Large intestine (tissue), 3 donors: ENCODE data around the gene ICAM2. TPM values are rescaled to one million over a fixed set of nuclear protein-coding genes. Genes with fewer than 3 reads are reported as not detected.

Experiments
- DNase-seq, 2 donors: peaks; one replicate each; pipeline versions ENCODE4 v3.0.0 to v3.0.0-alpha.2; 2013
- H3K27ac ChIP-seq: one replicate; pipeline ENCODE4 v1.5.1; 2013; ENCODE audit warnings: low read length
- H3K27me3 ChIP-seq: 2 replicates; pipeline ENCODE4 v1.6.1; 2013; ENCODE audit warnings: low read length; ENCODE audit not compliant: control insufficient read depth, insufficient read depth
- H3K36me3 ChIP-seq: 2 replicates; pipeline ENCODE4 v1.6.1; 2013; ENCODE audit warnings: low read length; ENCODE audit not compliant: control insufficient read depth, insufficient read depth
- H3K4me1 ChIP-seq: one replicate; pipeline ENCODE4 v1.6.1; 2013; ENCODE audit warnings: low read length; ENCODE audit not compliant: control insufficient read depth, insufficient read depth
- H3K4me3 ChIP-seq: one replicate; pipeline ENCODE4 v1.5.1; 2013; ENCODE audit warnings: low read length
- H3K9me3 ChIP-seq: one replicate; pipeline ENCODE4 v1.6.1; 2013; ENCODE audit warnings: mild to moderate bottlenecking, low read depth, low read length, moderate library complexity; ENCODE audit not compliant: control insufficient read depth
- WGBS: methylation state at CpG from one replicate; pipeline ENCODE4 v1.1.5; 2013; ENCODE audit warnings: low lambda C conversion rate; ENCODE audit not compliant: insufficient coverage; 5-methylcytosine and 5-hydroxymethylcytosine counted together
- polyA plus RNA-seq: library from polyadenylated mRNA; unstranded; fragments of 120-200 nt; gene quantifications from one replicate; pipeline ENCODE4 v1.2.1, GENCODE V29; 2013

Gene ICAM2
- polyA plus RNA-seq, 1 donor: 15.1 TPM

DNA sequence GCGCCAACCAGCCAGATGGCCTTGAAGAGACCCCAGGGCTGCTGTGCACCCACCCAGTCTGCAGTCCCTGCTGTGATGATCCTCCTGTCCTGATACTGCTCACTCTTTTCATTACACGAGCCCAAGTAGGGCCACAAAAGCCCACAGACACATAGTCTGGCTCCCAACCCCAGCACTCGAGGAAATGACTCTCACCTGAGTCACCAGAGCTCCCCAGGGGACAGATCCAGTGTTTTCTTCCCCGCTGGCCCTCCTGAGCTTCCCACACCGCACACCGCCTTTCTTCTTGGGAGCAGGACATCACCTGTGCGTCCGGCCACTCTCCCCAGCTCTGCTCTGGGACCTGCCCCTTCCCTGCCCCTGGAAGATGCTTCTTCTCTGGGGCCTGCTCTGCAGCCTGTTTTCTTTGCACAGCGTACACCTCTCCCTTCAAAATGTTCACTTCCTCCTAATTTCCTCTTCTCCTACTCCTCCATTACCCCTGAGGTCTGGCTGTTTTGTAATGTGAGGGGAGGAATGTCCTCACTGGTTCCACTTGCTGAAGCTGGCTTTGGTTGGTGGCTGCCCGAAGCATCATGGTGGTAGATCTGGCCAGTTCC lies 45.7 kb downstream of the ICAM2 start:
- Histone ChIP-seq H3K27me3 (no peaks in the 10 kb centered on the region), H3K36me3 (no peaks in the 10 kb centered on the region), H3K27ac (no peak overlapping the region), H3K4me1 (no peaks in the 10 kb centered on the region), H3K4me3 (no peak overlapping the region), H3K9me3 (no peaks in the 10 kb centered on the region)
- DNase-seq: no peak
- 60% methylated on average over 2 of the region's 10 CpGs for WGBS

DNA sequence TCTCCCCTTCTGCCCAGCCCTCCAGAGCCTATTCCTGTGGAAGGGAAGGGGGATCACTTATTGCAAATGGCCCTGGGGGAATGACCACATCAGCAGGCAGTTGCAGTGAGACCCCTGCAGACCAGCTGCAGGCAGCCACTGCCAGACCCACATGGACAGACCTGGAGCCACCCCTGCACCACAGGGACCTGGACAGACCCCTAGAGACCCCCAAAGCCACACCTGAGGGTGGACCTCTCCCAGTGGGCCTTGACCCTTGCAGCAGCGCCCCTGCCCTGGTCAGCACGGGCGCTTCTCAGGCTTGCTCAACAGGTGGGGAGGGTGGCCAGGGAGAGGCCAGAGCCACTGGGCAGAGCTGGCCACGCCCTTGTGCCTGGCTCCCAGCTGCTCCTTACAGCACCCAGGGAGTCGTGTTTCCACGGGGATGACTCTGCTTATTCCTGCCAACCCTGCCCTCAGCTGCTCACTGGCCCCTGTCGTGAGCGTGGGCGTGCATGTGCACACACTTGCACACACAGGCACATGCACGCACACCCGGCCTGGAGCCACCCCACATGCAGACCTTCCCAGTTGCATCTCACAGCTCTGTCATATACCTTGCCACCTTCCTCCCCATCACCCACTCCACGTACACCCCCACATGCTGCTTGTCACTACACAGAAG lies 46.4 kb downstream of the ICAM2 start:
- WGBS: no CpG with 5 or more reads among the region's 12 CpGs
- Histone ChIP-seq H3K27me3 (no peaks in the 10 kb centered on the region), H3K9me3 (no peaks in the 10 kb centered on the region), H3K4me1 (no peaks in the 10 kb centered on the region), H3K36me3 (no peaks in the 10 kb centered on the region), H3K27ac (no peak overlapping the region), H3K4me3 (no peak overlapping the region)
- no peak for DNase-seq

DNA sequence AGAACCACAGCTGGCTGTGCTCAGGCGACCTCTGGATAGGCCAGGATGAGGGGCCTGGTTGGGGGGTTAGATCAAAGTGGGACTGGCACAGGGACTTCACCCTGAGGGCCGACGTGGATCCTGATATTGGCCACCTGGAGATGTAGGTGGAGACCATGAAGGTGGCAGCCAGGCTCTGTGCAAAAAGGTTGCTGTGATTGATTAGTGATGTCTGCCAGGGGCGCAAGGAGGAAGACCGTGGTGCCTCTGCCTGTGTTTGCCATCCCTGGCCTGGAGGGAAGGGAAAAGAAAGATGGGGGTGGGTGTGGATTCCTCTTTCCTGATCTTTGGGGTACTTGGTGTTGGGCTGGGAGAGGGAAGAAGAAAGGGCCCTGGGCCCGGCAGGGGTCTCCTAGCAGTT lies 47.2 kb downstream of the ICAM2 start:
- H3K4me3 ChIP-seq: no peak overlapping the region
- H3K27me3 ChIP-seq: no peaks in the 10 kb centered on the region
- WGBS: no CpG with 5 or more reads among the region's 6 CpGs
- DNase-seq: no peak
- no peak overlapping the region for H3K27ac ChIP-seq
- no peaks in the 10 kb centered on the region for H3K36me3 ChIP-seq
- no peaks in the 10 kb centered on the region for H3K4me1 ChIP-seq
- no peaks in the 10 kb centered on the region for H3K9me3 ChIP-seq

DNA sequence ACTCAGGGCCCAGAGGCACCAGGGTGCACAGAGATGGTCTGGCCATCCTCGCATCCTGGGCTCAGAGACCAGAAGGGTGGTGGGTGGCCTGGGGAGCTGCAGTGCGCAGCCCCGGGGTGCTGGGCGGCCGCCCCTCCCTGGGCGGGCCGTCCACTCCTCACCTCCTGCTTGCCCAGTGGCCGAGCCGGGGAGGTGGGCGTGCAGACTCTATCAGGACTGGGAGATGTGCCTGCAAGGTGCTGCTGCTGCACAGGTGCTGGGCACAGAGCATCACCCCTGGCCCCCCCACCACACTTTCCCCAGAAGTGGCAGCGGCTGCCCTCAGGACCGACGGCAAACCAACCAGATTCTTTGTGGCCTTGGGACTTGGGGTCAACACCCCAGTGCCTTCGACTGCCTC lies 47.6 kb downstream of the ICAM2 start, which contains the start of gene SCN4A:
SCN4A (minus strand) TSS at position 123 of the 400 bp plus-strand sequence; CDS start at position 46, 77 bp downstream.
- no peak for DNase-seq
- Histone ChIP-seq H3K4me3 (no peak within 1 kb of the TSS), H3K36me3 (no peaks in the 10 kb centered on the region), H3K27me3 (no peaks in the 10 kb centered on the region), H3K9me3 (no peaks in the 10 kb centered on the region), H3K4me1 (no peaks in the 10 kb centered on the region), H3K27ac (no peak within 1 kb of the TSS)
- no CpG with 5 or more reads among the region's 14 CpGs for WGBS

DNA sequence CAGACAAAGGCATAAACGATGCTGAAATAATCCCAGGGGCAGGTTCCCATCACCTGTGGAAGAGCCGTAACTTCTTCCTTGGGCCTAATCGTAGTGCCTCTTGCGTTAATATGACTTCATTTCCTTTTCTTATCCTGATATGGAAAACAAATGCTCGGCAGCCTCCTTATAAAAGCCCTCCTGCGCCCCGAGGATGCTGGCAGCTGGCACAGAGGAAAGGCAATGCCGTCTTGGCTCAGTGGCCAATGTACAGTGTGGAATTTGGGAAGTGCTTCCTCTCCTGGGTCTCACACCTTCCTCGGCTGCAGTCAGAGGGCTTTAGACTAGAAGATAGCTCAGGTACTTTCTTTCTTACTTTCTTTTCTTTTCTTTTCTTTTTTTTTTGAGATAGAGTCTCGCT lies 51.2 kb downstream of the ICAM2 start:
- DNase-seq: no peak
- Histone ChIP-seq H3K27me3 (no peaks in the 10 kb centered on the region), H3K9me3 (no peaks in the 10 kb centered on the region), H3K4me3 (no peak overlapping the region), H3K27ac (no peak overlapping the region), H3K4me1 (no peaks in the 10 kb centered on the region), H3K36me3 (no peaks in the 10 kb centered on the region)
- WGBS: 100% methylated on average over 1 of the region's 10 CpGs

DNA sequence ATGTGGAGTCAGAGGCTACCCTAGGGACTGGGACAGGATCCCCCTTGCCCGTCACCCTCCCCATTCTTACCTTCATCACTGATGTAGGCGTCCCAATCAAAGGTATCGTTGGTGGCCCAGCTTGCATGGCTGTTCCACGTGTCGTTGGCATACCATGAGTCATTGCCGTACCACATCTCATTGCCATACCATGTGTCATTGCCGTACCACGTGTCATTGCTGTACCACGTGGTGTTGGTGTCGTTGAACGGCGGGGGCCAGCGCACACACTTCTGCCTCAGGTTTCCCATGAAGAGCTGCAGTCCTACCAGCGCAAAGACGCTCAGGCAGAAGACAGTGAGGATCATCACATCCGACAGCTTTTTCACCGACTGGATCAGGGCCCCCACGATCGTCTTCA lies 52.5 kb downstream of the ICAM2 start:
- WGBS: no CpG with 5 or more reads among the region's 19 CpGs
- Histone ChIP-seq H3K4me3 (no peak overlapping the region), H3K27ac (no peak overlapping the region), H3K9me3 (no peaks in the 10 kb centered on the region), H3K27me3 (no peaks in the 10 kb centered on the region), H3K36me3 (no peaks in the 10 kb centered on the region), H3K4me1 (no peaks in the 10 kb centered on the region)
- DNase-seq: no peak

DNA sequence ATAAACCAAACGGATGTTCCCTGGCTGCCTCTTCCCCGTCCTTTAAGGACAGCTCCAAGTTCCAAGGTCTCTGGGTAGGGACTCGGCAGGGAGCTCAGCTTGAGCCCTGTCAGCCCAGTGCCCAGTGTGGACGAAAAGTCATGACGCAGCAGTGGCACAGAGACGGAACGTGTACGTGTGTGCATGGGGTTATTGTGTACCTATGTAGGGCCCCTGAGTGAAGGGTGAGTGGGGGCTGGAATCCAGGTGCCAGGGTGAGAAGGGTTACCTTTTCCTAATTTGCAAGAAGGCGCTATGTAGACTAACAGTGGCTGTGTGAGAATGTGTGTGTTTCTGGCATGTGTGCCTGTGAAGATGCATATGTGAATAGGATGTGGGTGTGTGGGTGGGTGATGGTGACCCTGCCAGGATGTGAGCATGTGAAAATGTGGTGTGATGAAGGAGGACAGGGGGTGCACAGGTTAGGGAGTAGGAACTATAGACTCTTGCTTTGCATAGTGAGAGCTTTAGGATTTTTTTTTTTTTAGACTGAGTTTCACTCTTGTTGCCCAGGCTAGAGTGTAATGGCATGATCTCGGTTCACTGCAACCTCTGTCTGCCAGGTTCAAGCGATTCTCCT lies 53.7 kb downstream of the ICAM2 start:
- no peak for DNase-seq
- H3K27ac ChIP-seq: no peak overlapping the region
- no peaks in the 10 kb centered on the region for H3K4me1 ChIP-seq
- H3K36me3 ChIP-seq: no peaks in the 10 kb centered on the region
- no peaks in the 10 kb centered on the region for H3K9me3 ChIP-seq
- no peaks in the 10 kb centered on the region for H3K27me3 ChIP-seq
- H3K4me3 ChIP-seq: no peak overlapping the region
- no CpG with 5 or more reads among the region's 11 CpGs for WGBS

DNA sequence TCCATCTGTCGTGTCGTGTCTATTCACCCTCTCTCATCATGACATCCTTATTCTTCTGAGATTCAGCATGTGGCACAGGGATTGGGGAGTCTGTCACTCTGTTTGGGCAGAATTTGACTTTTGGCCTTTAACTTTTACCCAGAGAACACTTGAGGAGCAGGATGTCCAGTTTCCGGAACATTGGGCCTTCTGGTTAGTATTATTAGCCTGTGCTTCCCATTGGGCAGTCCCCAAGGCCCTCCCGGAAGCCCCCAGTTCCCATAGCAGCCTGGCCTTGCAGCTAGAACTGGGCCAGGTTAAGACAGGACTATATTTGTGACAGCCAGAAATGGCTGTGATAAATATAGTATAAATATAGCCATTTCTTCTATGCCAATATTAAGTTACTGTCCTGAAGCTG lies 57.3 kb downstream of the ICAM2 start:
- WGBS: 100% methylated on average over 1 of the region's 4 CpGs
- Histone ChIP-seq H3K27me3 (peaks cover 11% of the 10 kb centered on the region), H3K4me1 (peaks cover 5% of the 10 kb centered on the region), H3K9me3 (no peaks in the 10 kb centered on the region), H3K27ac (no peak overlapping the region), H3K4me3 (no peak overlapping the region), H3K36me3 (no peaks in the 10 kb centered on the region)
- no peak for DNase-seq

DNA sequence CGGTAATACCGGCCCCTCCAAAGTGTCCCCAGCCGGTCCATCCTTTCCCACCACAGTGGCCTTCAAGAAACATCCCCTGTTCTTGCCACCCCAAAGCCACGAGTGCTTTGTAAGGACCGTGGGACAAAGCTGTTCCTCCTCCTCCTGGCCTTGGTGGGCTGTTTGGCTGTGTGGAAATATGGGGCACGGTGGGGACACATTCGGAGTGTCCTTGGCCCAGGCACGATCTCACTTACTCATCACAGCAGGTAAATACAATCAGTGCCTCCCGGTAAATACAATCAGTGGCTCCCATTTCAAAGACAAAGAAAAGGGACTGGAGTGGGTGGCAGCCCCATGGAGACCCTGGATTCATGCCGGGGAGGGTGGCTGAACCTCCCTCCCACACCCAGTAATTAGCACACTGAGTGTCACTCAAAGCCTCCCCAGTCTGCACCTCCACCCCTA lies 58.1 kb downstream of the ICAM2 start:
- Histone ChIP-seq H3K27ac (no peak overlapping the region), H3K4me3 (no peak overlapping the region), H3K4me1 (peaks cover 5% of the 10 kb centered on the region), H3K27me3 (peaks cover 11% of the 10 kb centered on the region), H3K9me3 (no peaks in the 10 kb centered on the region), H3K36me3 (no peaks in the 10 kb centered on the region)
- WGBS: no CpG with 5 or more reads among the region's 10 CpGs
- no peak for DNase-seq

DNA sequence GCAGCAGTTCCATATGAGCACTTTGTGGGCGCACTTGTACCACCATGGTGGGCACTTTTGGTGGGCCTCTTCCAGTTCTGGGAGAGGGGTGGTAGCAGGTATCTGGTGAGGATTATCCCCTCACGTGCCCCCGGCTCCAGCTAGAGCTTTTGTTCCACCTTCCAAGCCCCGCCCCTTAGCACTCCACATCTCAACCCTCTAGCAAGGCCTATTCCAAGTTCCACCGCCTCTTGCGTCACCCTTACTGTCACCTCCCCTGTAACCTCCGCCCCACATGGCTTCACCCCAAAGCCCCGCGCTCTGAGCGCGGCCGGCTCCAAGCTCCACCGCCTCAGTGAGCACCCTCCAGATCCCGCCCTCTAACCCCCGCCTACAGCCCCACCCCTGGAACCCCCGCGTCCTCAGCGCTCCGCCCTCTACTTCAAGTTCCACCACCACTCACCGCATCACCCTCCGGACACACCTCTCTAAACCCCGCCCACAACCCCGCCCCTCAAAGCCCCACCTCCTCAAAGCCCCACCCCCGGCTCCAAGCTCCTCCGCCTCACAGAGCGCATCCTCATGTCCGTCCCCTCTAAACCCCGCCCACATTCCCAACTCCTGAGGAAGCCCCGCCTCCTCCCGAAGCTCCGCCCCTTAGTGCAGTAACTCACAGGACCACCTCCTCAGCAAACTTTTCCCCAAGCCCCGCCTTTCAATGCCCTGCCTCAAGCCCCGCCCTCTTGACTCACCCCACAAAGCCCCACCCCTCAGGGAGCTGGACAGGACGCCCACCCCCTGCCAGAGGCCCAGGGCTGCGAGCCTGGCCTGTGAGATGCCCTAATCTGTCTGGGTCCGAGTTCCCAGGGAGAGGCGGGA lies 58.8 kb downstream of the ICAM2 start:
- peak; percentile 60 to 79 for DNase-seq
- H3K36me3 ChIP-seq: no peaks in the 10 kb centered on the region
- peaks cover 11% of the 10 kb centered on the region for H3K27me3 ChIP-seq
- H3K27ac ChIP-seq: no peak overlapping the region
- no peak overlapping the region for H3K4me3 ChIP-seq
- whole genome bisulfite sequencing: no CpG with 5 or more reads among the region's 37 CpGs
- H3K4me1 ChIP-seq: peaks cover 5% of the 10 kb centered on the region
- H3K9me3 ChIP-seq: no peaks in the 10 kb centered on the region
